ENCODE data around the gene LDHD.

- TF ChIP-seq CTCF (IDR thresholded peaks at IDR 0.05) (no peak), POLR2A (IDR thresholded peaks at IDR 0.05) (no peak)
Observed at GRCh38 chr16:75097191-75097761, 19.3 kb downstream of the LDHD start.
